HG03565 (cell line): ENCODE results near the gene MID1.

Experiments used
- ATAC-seq: cut with Tn5 transposase; IDR thresholded peaks from one replicate; pipeline ENCODE4 v1.9.1; 2021; ENCODE audit warnings: mild to moderate bottlenecking, moderate library complexity; ENCODE audit not compliant: unreplicated experiment

MID1 gene

GRCh38 chrX:10533696-10534365, 86.6 kb downstream of the MID1 start:
- ATAC-seq, result no peak

- no peak for ATAC-seq
Measured at GRCh38 chrX:10531927-10532326, 88.5 kb downstream of the MID1 start.

GRCh38 chrX:10529344-10529743, 91.0 kb downstream of the MID1 start:
- ATAC-seq, result no peak

- ATAC-seq, result no peak
Measured at GRCh38 chrX:10526451-10526850, 93.9 kb downstream of the MID1 start.

- ATAC-seq, result no peak
Measured at GRCh38 chrX:10525381-10526120, 94.8 kb downstream of the MID1 start.

- ATAC-seq, result no peak
Measured at GRCh38 chrX:10524578-10524977, 95.8 kb downstream of the MID1 start.

- ATAC-seq, result no peak
Measured at GRCh38 chrX:10519761-10520160, 100.6 kb downstream of the MID1 start.

GRCh38 chrX:10519278-10519677, 101.1 kb downstream of the MID1 start:
- ATAC-seq, result no peak

GRCh38 chrX:10518073-10518472, 102.3 kb downstream of the MID1 start:
- no peak for ATAC-seq

- no peak for ATAC-seq
Measured at GRCh38 chrX:10516781-10517322, 103.5 kb downstream of the MID1 start.

- ATAC-seq, result no peak
Measured at GRCh38 chrX:10514891-10515290, 105.5 kb downstream of the MID1 start.

GRCh38 chrX:10513974-10514373, 106.4 kb downstream of the MID1 start:
- no peak for ATAC-seq

- ATAC-seq, result no peak
Measured at GRCh38 chrX:10512741-10513140, 107.6 kb downstream of the MID1 start.

GRCh38 chrX:10512258-10512657, 108.1 kb downstream of the MID1 start:
- ATAC-seq, result no peak

- no peak for ATAC-seq
Measured at GRCh38 chrX:10509397-10509796, 111.0 kb downstream of the MID1 start.

- ATAC-seq, result no peak
Measured at GRCh38 chrX:10508891-10509290, 111.5 kb downstream of the MID1 start.

- no peak for ATAC-seq
Measured at GRCh38 chrX:10507876-10508275, 112.5 kb downstream of the MID1 start.

- ATAC-seq, result no peak
Measured at GRCh38 chrX:10507181-10507580, 113.2 kb downstream of the MID1 start.

- ATAC-seq, result no peak
Measured at GRCh38 chrX:10506781-10507180, 113.6 kb downstream of the MID1 start.

- ATAC-seq, result no peak
Measured at GRCh38 chrX:10505726-10506125, 114.7 kb downstream of the MID1 start.

- no peak for ATAC-seq
Measured at GRCh38 chrX:10502961-10503360, 117.4 kb downstream of the MID1 start.

GRCh38 chrX:10501611-10502010, 118.8 kb downstream of the MID1 start:
- ATAC-seq, result no peak
